ENCODE data around the gene EHD3.

The EHD3 gene

GRCh38 chr2:31284107-31284506 lies 50.2 kb downstream of the EHD3 start:
- peak; percentile 37 for DNase-seq (ENCODE audit: low spot score)

- DNase-seq (ENCODE audit: low spot score) = no peak
Observed at GRCh38 chr2:31286230-31286629, 52.3 kb downstream of the EHD3 start.

DNA sequence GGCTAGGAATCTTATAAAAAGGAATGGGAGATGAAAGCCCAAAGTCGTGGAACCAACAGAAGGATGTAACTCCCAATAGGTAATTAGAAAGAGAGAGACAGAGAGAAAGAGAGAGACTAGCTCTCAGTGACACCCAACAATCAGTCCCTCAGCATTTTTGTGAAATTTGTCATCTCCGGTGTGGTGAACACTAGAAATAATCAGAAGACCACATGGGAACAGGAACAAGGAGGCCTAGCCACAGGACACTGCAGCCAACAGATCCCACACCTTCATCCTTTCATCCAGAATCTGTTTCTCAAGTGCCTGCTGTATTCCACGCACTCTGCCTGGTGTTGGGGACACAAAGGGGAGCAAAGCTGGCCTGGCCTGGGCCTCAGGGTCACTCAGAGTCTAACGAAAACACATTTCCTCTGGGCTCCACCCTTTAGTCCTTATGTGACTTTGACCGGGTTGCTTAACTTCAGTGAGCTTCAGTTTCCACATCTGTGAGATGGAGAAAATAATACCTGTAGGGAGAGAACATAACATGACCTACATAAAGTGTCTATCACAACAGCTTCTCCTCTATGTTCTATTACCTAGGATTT lies 53.1 kb downstream of the EHD3 start:
- DNase-seq (ENCODE audit: low spot score) = no peak

DNA sequence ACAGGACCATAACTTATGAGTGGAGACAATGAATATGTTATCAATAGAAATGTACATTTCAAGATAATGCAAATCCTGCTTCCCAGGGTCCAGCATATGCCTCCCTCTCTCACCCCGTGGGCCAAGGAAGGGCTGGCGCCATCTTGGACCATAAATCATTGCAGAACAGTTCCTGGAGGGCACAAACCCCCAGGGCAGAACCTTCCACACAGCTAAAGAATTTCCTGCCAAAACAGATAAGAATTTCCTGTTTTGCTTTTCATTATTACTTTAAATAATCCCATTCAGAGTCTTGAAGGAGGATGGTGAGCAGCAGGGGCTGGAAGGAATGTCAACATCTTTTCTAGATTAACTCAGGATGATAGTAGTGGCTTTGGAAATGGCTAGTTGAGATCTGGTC lies 53.7 kb downstream of the EHD3 start:
- no peak for DNase-seq (ENCODE audit: low spot score)

DNA sequence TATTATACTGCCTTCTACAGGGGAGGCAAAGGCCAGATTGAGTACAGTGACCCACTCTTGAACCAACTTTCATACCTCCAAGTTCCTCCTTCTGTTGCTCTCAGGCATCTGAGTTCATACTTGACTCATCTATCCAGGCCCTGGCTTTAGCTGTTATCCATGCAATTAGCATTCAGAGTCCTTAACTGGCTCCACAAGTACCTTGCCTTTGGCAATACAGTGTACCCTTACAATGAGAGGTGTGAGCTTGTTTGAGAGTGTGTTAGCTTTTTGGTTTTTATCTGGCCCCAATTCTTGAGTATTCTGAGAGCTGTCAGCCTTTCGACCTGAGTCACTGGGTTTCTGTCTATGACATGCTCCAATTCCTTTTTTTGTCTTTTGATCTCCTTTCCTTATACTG lies 60.2 kb downstream of the EHD3 start:
- DNase-seq (ENCODE audit: low spot score) = no peak

GRCh38 chr2:31296641-31297287 lies 62.8 kb downstream of the EHD3 start:
- DNase-seq (ENCODE audit: low spot score) = no peak

- DNase-seq (ENCODE audit: low spot score) = no peak
Observed at GRCh38 chr2:31297751-31298150, 63.8 kb downstream of the EHD3 start.

- DNase-seq (ENCODE audit: low spot score) = no peak
Observed at GRCh38 chr2:31299547-31299946, 65.6 kb downstream of the EHD3 start.

- no peak for DNase-seq (ENCODE audit: low spot score)
Observed at GRCh38 chr2:31300309-31300708, 66.4 kb downstream of the EHD3 start.

GRCh38 chr2:31302940-31303563 lies 69.1 kb downstream of the EHD3 start:
- DNase-seq (ENCODE audit: low spot score) = peak; percentile 61

- no peak for DNase-seq (ENCODE audit: low spot score)
Observed at GRCh38 chr2:31304816-31305215, 70.9 kb downstream of the EHD3 start.

GRCh38 chr2:31312898-31313297 lies 78.9 kb downstream of the EHD3 start:
- DNase-seq (ENCODE audit: low spot score) = peak; percentile 45

- DNase-seq (ENCODE audit: low spot score) = no peak
Observed at GRCh38 chr2:31314761-31315160, 80.8 kb downstream of the EHD3 start.

- DNase-seq (ENCODE audit: low spot score) = no peak
Observed at GRCh38 chr2:31317396-31317795, 83.4 kb downstream of the EHD3 start.

- DNase-seq (ENCODE audit: low spot score) = no peak
Observed at GRCh38 chr2:31318361-31319336, 84.7 kb downstream of the EHD3 start.

Small RNAs within 50 kb of the gene (small RNA-seq; reads per million reads assigned to genes)
- 0 reads per million in 2 experiments for gene RNA5SP90
